Omental fat pad (tissue), 4 donors: Measurements from ENCODE around the gene AIFM3. TPM values are rescaled to one million over a fixed set of nuclear protein-coding genes. Genes with fewer than 3 reads are reported as not detected.
A peak's percentile ranks its signal among the peaks of the same experiment; 100 is the strongest.

Source experiments
- ATAC-seq: fragments of 150-250 bp; one replicate; pipeline ENCODE4 v1.9.1; 2016; ENCODE audit warnings: mild to moderate bottlenecking, moderate library complexity; ENCODE audit not compliant: low FRiP score
- DNase-seq: peaks from one replicate; pipeline ENCODE4 v3.0.0-alpha.2; 2019; ENCODE audit warnings: low spot score
- CTCF ChIP-seq, 3 donors: fragments of 450-650 bp; IDR thresholded peaks; one replicate each; pipeline ENCODE4 v1.5.1; 2016 to 2017; ENCODE audit warnings: antibody characterized with exemption in 3 of 3, mild to moderate bottlenecking in 3 of 3, moderate library complexity in 2 of 3
- total RNA-seq, 4 donors: library from RNA; depleted of rRNA; stranded (reverse); fragments of >200 nt; gene quantifications; one replicate each; pipeline ENCODE4 v1.1.0, GENCODE V29; 2016

Gene AIFM3
- total RNA-seq, 4 donors from 2014 or later = 1.0 to 2.6 (median 2.0) TPM

GRCh38 chr22:21025266-21025665, 58.2 kb downstream of the AIFM3 start:
- DNase-seq (no peak), ATAC-seq (no peak)
- TF ChIP-seq CTCF (IDR thresholded peaks at IDR 0.05) = no peak

GRCh38 chr22:21025763-21026755, 59.0 kb downstream of the AIFM3 start:
- DNase-seq (no peak), ATAC-seq (no peak)
- no peak for TF ChIP-seq CTCF (IDR thresholded peaks at IDR 0.05)

GRCh38 chr22:21026783-21027692, 60.0 kb downstream of the AIFM3 start:
- ATAC-seq = peak; percentile 58
- no peak for DNase-seq
- TF ChIP-seq CTCF (IDR thresholded peaks at IDR 0.05) = no peak

GRCh38 chr22:21028277-21029251, 61.5 kb downstream of the AIFM3 start:
- ATAC-seq = no peak
- no peak for DNase-seq
- TF ChIP-seq CTCF (IDR thresholded peaks at IDR 0.05) = no peak

GRCh38 chr22:21029486-21030025, 62.5 kb downstream of the AIFM3 start:
- no peak for DNase-seq
- no peak for TF ChIP-seq CTCF (IDR thresholded peaks at IDR 0.05)
- no peak for ATAC-seq

GRCh38 chr22:21030032-21030431, 63.0 kb downstream of the AIFM3 start:
- no peak for TF ChIP-seq CTCF (IDR thresholded peaks at IDR 0.05)
- DNase-seq = no peak

More at GRCh38 chr22:21030032-21030431, 63.0 kb downstream of the AIFM3 start:
- no peak for ATAC-seq
